HepG2 (cell line): ENCODE results near the gene SNX27. TPM values are rescaled to one million over a fixed set of nuclear protein-coding genes. Genes with fewer than 3 reads are reported as not detected.
A peak's percentile ranks its signal among the peaks of the same experiment; 100 is the strongest.

ENCODE experiments used
- BCL3 ChIP-seq: sonication (generic); formaldehyde crosslinking; IDR thresholded peaks from 2 replicates; pipeline ENCODE4 v1.5.1; 2020; ENCODE audit warnings: mild to moderate bottlenecking, missing genetic modification reagents, moderate library complexity
- E2F2 ChIP-seq: sonication (generic); formaldehyde crosslinking; IDR thresholded peaks from 2 replicates; pipeline ENCODE4 v1.4.0; 2020; ENCODE audit warnings: missing genetic modification reagents, borderline replicate concordance
- ELF4 ChIP-seq: sonication (generic); formaldehyde crosslinking; IDR thresholded peaks from 2 replicates; pipeline ENCODE4 v1.5.0; 2020; ENCODE audit warnings: missing genetic modification reagents, mild to moderate bottlenecking, moderate library complexity, borderline replicate concordance
- ETS1 ChIP-seq: sonication (generic); formaldehyde crosslinking; IDR thresholded peaks from 2 replicates; pipeline ENCODE4 v1.4.0; 2020; ENCODE audit warnings: missing genetic modification reagents
- FOXA1 ChIP-seq, 2 experiments: fragments of 450-650 bp in 1 of 2; sonication (generic) in 1 of 2; formaldehyde crosslinking in 1 of 2; IDR thresholded peaks; 2 replicates each; pipeline versions ENCODE4 v1.4.0 to v1.6.1; 2016 to 2020; ENCODE audit warnings: missing genetic modification reagents in 1 of 2
- GMEB1 ChIP-seq: sonication (generic); formaldehyde crosslinking; IDR thresholded peaks from 2 replicates; pipeline ENCODE4 v1.5.1; 2020; ENCODE audit warnings: missing genetic modification reagents, mild to moderate bottlenecking, borderline replicate concordance
- ISX ChIP-seq: sonication (generic); formaldehyde crosslinking; conservative IDR thresholded peaks from 2 replicates; pipeline ENCODE4 v1.5.0; 2020; ENCODE audit warnings: missing genetic modification reagents
- KLF13 ChIP-seq: sonication (generic); formaldehyde crosslinking; IDR thresholded peaks from 2 replicates; pipeline ENCODE4 v1.4.0; 2020; ENCODE audit warnings: mild to moderate bottlenecking, missing genetic modification reagents
- NFE2 ChIP-seq: sonication (generic); formaldehyde crosslinking; IDR thresholded peaks from 2 replicates; pipeline ENCODE4 v1.4.0; 2020; ENCODE audit warnings: missing genetic modification reagents
- RAD51 ChIP-seq: fragments of 450-650 bp; IDR thresholded peaks from 2 replicates; pipeline ENCODE4 v1.6.1; 2016; ENCODE audit warnings: borderline replicate concordance
- SKI ChIP-seq: fragments of 450-650 bp; IDR thresholded peaks from one replicate; pipeline ENCODE4 v1.6.1; 2018; ENCODE audit warnings: mild to moderate bottlenecking; ENCODE audit not compliant: partially characterized antibody
- SP1 ChIP-seq, 2 experiments: fragments of 450-650 bp in 1 of 2; sonication (generic) in 1 of 2; formaldehyde crosslinking in 1 of 2; IDR thresholded peaks; 2 replicates each; pipeline versions ENCODE4 v1.4.0 to v1.6.1; 2016 to 2020; ENCODE audit warnings: missing genetic modification reagents in 1 of 2
- TBX2 ChIP-seq: sonication (generic); formaldehyde crosslinking; IDR thresholded peaks from 2 replicates; pipeline ENCODE4 v1.5.0; 2020; ENCODE audit warnings: missing genetic modification reagents, mild to moderate bottlenecking, borderline replicate concordance
- TEF ChIP-seq: sonication (generic); formaldehyde crosslinking; IDR thresholded peaks from 2 replicates; pipeline ENCODE4 v1.5.0; 2020; ENCODE audit warnings: missing genetic modification reagents
- TGIF2 ChIP-seq: IDR thresholded peaks from 2 replicates; pipeline ENCODE4 v1.6.1; 2016; ENCODE audit warnings: control low read depth, missing compliant biosample characterization
- TIGD3 ChIP-seq: sonication (generic); formaldehyde crosslinking; IDR thresholded peaks from 2 replicates; pipeline ENCODE4 v1.5.1; 2020; ENCODE audit warnings: mild to moderate bottlenecking, missing genetic modification reagents, borderline replicate concordance
- ZFP90 ChIP-seq: sonication (generic); formaldehyde crosslinking; IDR thresholded peaks from 2 replicates; pipeline ENCODE4 v1.8.0; 2022; ENCODE audit warnings: missing genetic modification reagents, mild to moderate bottlenecking, inconsistent platforms, borderline replicate concordance
- ZNF362 ChIP-seq: sonication (generic); formaldehyde crosslinking; IDR thresholded peaks from 2 replicates; pipeline ENCODE4 v1.4.0; 2020; ENCODE audit warnings: missing genetic modification reagents, mild to moderate bottlenecking, borderline replicate concordance
- ZNF501 ChIP-seq: sonication (generic); formaldehyde crosslinking; IDR thresholded peaks from 2 replicates; pipeline ENCODE4 v1.5.1; 2020; ENCODE audit warnings: mild to moderate bottlenecking, moderate library complexity, missing genetic modification reagents
- ZNF567 ChIP-seq: sonication (generic); formaldehyde crosslinking; IDR thresholded peaks from 2 replicates; pipeline ENCODE4 v1.8.1; 2023; ENCODE audit warnings: mild to moderate bottlenecking, missing genetic modification reagents, borderline replicate concordance
- ZNF644 ChIP-seq: IDR thresholded peaks from 2 replicates; pipeline ENCODE4 v1.6.1; 2016; ENCODE audit warnings: low read depth
- polyA plus RNA-seq, 8 experiments: library from polyadenylated mRNA; depleted of rRNA in 3 of 8; stranded (reverse) in 7 of 8; unstranded in 1 of 8; fragments of >200 nt; fragmentation: Illumina TruSeq in 4 of 8; extraction: Trizol in 4 of 8; gene quantifications; 2 replicates each; pipeline versions ENCODE4 v1.2.1 to v1.2.3, GENCODE V29; 2011 to 2016; ENCODE audit warnings: low read depth in 4 of 8, missing spikeins in 1 of 8, mixed read lengths in 1 of 8; ENCODE audit not compliant: insufficient read depth in 1 of 8
- total RNA-seq, 5 experiments: library from RNA; depleted of rRNA; stranded (reverse); fragments of >200 nt; fragmentation: Illumina TruSeq; extraction: Trizol; gene quantifications; 2 replicates each; pipeline ENCODE4 v1.2.3, GENCODE V29; 2016; ENCODE audit warnings: low read depth in 1 of 5

The SNX27 gene
- total and polyA plus RNA-seq, 2 of the 13 experiments (the other 11 are each of a cell fraction or from before 2014, with no cell fraction given) = 14.4 to 17.8 TPM

GRCh38 chr1:151611288-151611790 is 511 bp upstream of the SNX27 start (continued):
- TF ChIP-seq GMEB1 (no peak; the same call in 1 of the 2 replicates), NFE2 (no peak), RAD51 (no peak), ELF4 (CRISPR knock-in tag) (no peak), TEF (CRISPR knock-in tag) (no peak), ZNF644 (peak; percentile 62), SP1 (IDR thresholded peaks at IDR 0.05) (no peak), SP1 (CRISPR knock-in tag; IDR thresholded peaks at IDR 0.05) (no peak), TIGD3 (CRISPR knock-in tag) (no peak), BCL3 (CRISPR knock-in tag) (0 out of 2 replicates have a peak, but pooled peaks have one; percentile 2), ZFP90 (no peak), ZNF567 (no peak), ETS1 (CRISPR knock-in tag) (no peak), TGIF2 (CRISPR knock-in tag) (no peak; the same call in 1 of the 2 replicates), ISX (CRISPR knock-in tag) (no peak), SKI (no peak), KLF13 (CRISPR knock-in tag) (no peak), E2F2 (CRISPR knock-in tag) (no peak), FOXA1 (IDR thresholded peaks at IDR 0.05) (no peak), FOXA1 (CRISPR knock-in tag; IDR thresholded peaks at IDR 0.05) (peak; percentile 62; the same call in 1 of the 2 replicates), ZNF362 (CRISPR knock-in tag) (no peak), TBX2 (CRISPR knock-in tag) (peak; percentile 12; the same call in 1 of the 2 replicates), ZNF501 (CRISPR knock-in tag) (no peak)
